ENCODE data around the gene PLEKHA1.

The PLEKHA1 gene

GRCh38 chr10:122463466-122464249 lies 89.2 kb downstream of the PLEKHA1 start:
- FAIRE-seq = no peak

GRCh38 chr10:122464250-122464510 lies 89.7 kb downstream of the PLEKHA1 start:
- no peak for FAIRE-seq

GRCh38 chr10:122464586-122464985 lies 90.1 kb downstream of the PLEKHA1 start:
- no peak for FAIRE-seq

GRCh38 chr10:122465401-122466040 lies 91.0 kb downstream of the PLEKHA1 start:
- FAIRE-seq = no peak

GRCh38 chr10:122466951-122467381 lies 92.5 kb downstream of the PLEKHA1 start:
- FAIRE-seq = no peak

- FAIRE-seq = no peak
Observed at GRCh38 chr10:122467701-122468100, 93.2 kb downstream of the PLEKHA1 start.

- no peak for FAIRE-seq
Observed at GRCh38 chr10:122468307-122468925, 93.9 kb downstream of the PLEKHA1 start.

- no peak for FAIRE-seq
Observed at GRCh38 chr10:122468926-122469781, 94.6 kb downstream of the PLEKHA1 start.

GRCh38 chr10:122469848-122470247 lies 95.3 kb downstream of the PLEKHA1 start:
- FAIRE-seq = no peak

- no peak for FAIRE-seq
Observed at GRCh38 chr10:122471531-122472177, 97.1 kb downstream of the PLEKHA1 start.

GRCh38 chr10:122473116-122473515 lies 98.6 kb downstream of the PLEKHA1 start:
- no peak for FAIRE-seq

- no peak for FAIRE-seq
Observed at GRCh38 chr10:122474131-122474818, 99.8 kb downstream of the PLEKHA1 start.

- no peak for FAIRE-seq
Observed at GRCh38 chr10:122475100-122475499, 100.6 kb downstream of the PLEKHA1 start.

- no peak for FAIRE-seq
Observed at GRCh38 chr10:122475591-122476332, 101.3 kb downstream of the PLEKHA1 start.

- no peak for FAIRE-seq
Observed at GRCh38 chr10:122476333-122476695, 101.8 kb downstream of the PLEKHA1 start.

- FAIRE-seq = no peak
Observed at GRCh38 chr10:122477436-122477835, 102.9 kb downstream of the PLEKHA1 start.

GRCh38 chr10:122478971-122479370 lies 104.5 kb downstream of the PLEKHA1 start:
- no peak for FAIRE-seq

GRCh38 chr10:122480146-122480833 lies 105.8 kb downstream of the PLEKHA1 start:
- FAIRE-seq = no peak

- no peak for FAIRE-seq
Observed at GRCh38 chr10:122481296-122482056, 107.0 kb downstream of the PLEKHA1 start.

Data from endometrium (tissue), 2 donors.